NCI-H2107 (cell line): ENCODE results near the gene AGTRAP.

Experiments
- DNase-seq: peaks from one replicate; lab custom pipeline; 2025; lab: John Stamatoyannopoulos, UW

Gene AGTRAP

GRCh38 chr1:11800391-11800755, 64.4 kb downstream of the AGTRAP start:
- DNase-seq = no peak
